Measurements from ENCODE around the gene TMEM109.

TMEM109 gene

DNA sequence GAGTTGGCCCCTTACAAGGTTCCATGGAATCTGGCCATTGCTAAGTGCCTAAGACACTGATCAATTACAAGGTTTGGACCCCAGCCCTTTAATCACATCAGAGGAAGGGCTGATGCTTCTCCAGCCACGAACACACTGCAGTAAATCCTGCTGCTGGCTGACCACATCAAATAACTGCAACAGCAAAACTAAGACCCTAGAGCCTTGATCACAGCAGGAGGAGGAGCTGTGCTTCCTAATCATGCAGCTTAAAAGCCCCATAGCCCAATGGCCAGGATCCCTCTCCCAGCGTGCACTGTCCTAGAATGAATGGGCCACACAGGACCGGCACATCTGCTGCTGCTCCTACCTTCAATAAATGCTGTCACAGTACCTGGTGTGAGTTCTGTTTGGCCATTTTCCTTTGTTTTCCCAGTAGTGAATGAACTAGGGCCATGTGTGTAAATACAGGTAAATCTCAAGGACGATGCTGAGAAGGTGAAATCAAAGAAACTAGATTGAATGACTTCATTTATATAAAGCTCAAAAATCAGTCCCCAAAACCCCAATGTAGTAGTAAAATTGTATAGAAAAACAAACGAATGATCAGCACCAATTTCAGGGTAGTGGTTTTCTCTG lies 33.9 kb upstream of the TMEM109 start:
- TF ChIP-seq, protein P1, sequence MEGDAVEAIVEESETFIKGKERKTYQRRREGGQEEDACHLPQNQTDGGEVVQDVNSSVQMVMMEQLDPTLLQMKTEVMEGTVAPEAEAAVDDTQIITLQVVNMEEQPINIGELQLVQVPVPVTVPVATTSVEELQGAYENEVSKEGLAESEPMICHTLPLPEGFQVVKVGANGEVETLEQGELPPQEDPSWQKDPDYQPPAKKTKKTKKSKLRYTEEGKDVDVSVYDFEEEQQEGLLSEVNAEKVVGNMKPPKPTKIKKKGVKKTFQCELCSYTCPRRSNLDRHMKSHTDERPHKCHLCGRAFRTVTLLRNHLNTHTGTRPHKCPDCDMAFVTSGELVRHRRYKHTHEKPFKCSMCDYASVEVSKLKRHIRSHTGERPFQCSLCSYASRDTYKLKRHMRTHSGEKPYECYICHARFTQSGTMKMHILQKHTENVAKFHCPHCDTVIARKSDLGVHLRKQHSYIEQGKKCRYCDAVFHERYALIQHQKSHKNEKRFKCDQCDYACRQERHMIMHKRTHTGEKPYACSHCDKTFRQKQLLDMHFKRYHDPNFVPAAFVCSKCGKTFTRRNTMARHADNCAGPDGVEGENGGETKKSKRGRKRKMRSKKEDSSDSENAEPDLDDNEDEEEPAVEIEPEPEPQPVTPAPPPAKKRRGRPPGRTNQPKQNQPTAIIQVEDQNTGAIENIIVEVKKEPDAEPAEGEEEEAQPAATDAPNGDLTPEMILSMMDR (IDR thresholded peaks at IDR 0.05; ENCODE audit: low read depth, low read length, missing control alignments) = no peak
- H3K4me3 ChIP-seq (ENCODE audit: low read depth, low read length) = no peak overlapping the region
- no peak for DNase-seq (ENCODE audit: low read depth)

DNA sequence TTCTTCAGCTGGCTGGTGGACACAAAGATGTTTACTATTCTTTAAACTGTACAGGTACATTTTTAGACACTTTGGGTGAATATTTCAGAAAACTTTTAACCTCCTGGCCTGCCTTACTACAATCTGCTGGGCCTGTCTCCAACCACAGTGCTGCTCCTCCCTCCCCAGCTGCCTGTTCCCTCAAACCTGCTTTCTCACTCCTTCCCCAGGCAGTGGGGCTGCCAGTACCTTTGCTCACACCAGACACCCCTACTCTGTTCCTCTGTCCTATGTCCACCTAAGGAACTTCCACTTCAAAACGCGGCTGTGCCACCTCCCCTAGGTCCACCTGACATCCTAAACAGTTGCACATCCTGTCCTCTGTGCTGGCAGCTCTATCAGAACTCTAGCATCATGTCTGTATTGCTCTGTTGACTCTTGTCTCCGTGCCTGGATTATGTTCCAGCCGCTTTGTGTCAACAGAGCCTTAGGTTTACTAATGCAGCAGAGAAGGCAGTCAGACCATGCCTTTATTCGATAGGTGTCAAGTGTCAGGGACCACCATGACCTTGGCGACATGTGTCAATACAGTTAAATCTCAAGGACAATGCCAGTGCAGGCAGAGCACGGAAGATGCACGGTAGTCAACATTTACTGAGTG lies 33.2 kb upstream of the TMEM109 start:
- DNase-seq (ENCODE audit: low read depth) = no peak
- TF ChIP-seq, protein P1 (IDR thresholded peaks at IDR 0.05; ENCODE audit: low read depth, low read length, missing control alignments) = no peak
- H3K4me3 ChIP-seq (ENCODE audit: low read depth, low read length) = no peak overlapping the region

DNA sequence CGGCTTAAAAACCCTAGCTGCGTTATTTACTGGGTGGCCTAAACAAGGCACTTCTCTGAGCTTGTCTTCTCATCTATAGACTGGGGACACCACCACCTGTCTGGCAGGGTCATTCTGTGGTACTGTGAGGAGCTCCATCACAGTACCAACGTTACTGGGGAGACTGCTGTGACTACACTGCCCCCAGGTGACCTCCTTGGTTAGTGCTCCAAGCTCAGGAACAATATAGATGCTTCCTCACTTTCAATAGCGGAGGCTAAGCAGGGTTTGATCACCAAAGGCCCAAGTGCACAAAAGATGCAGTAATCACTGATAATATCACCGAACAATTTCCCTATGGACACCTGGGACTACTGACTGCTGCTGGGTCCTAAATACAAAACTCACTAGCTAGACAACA lies 26.4 kb upstream of the TMEM109 start:
- DNase-seq (ENCODE audit: low read depth) = no peak
- TF ChIP-seq, protein P1 (IDR thresholded peaks at IDR 0.05; ENCODE audit: low read depth, low read length, missing control alignments) = peak; percentile 57
- no peak overlapping the region for H3K4me3 ChIP-seq (ENCODE audit: low read depth, low read length)

DNA sequence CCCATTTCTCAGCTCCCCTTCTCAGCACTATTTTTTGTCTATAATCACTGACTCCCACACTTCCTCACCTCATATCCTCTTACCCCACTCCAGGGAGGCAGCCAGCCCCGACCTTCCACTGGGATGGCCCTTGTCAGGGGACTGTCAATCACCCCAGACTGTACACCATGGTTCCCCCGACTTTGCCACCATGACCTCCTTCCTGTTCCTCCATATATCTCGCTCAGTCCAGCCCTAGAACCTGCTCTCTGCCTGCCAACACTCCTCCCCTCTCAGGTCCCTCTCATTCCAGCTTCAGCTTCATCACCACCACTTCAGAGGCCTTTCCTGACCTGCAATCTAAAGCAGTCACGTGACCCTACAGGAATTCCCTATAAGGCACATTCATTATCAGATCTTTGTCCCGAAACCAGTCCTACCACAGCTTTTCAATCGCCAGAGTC lies 24.1 kb upstream of the TMEM109 start:
- TF ChIP-seq, protein P1 (IDR thresholded peaks at IDR 0.05; ENCODE audit: low read depth, low read length, missing control alignments) = no peak
- H3K4me3 ChIP-seq (ENCODE audit: low read depth, low read length) = no peak overlapping the region
- no peak for DNase-seq (ENCODE audit: low read depth)

DNA sequence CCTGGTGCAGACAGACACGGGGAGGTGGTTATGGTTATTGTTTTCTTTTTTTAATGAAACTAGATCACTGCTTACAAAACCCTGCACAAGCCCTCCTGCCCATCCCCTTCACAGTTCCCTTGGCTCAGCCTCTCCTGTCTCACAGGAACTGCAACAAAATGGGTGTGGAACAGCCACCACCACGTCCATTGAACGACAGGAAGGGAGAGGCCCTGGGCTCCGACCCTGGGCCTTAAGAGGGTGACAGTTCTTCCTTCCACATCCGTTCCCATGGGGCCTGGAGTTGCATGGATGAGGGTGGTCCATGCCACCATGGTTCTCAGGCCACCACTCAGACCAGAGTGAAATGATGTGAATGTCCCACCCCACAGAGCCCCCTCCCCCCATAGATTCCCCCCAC lies 23.3 kb upstream of the TMEM109 start:
- DNase-seq (ENCODE audit: low read depth) = no peak
- no peak overlapping the region for H3K4me3 ChIP-seq (ENCODE audit: low read depth, low read length)
- TF ChIP-seq, protein P1 (IDR thresholded peaks at IDR 0.05; ENCODE audit: low read depth, low read length, missing control alignments) = no peak

DNA sequence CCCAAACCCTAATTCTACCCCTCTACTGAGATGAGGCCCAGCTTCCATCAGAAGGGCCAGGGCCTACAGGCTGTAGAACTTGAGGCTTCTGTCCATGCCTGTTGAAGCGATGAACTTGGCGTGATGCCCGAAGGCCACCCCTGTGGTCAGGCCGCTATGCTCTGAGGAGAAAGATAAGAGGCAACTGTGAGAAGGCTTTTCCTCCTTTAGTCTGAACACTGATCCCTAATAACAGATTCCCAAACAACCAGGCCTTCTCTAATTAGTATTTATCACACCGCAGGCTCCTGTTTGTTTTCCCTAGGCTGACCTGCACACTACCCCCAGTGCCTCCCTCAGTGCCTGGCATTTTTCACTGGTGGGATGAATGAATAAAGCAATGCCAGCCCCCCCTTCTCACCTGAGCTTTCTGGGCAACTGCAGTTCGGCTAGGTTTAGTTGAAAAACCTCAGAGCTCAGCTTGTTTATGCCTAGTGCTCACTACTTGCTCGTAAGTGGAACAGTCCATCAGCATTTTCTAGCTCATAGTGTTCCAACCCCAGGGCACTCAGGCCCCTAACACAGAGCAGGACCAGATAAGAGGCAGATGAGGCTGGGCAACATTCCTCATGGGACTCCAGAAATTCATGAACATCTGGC lies 22.7 kb upstream of the TMEM109 start:
- H3K4me3 ChIP-seq (ENCODE audit: low read depth, low read length) = no peak overlapping the region
- TF ChIP-seq, protein P1 (IDR thresholded peaks at IDR 0.05; ENCODE audit: low read depth, low read length, missing control alignments) = no peak
- DNase-seq (ENCODE audit: low read depth) = no peak
